Neural progenitor cell (in vitro differentiated cells): ENCODE results near the gene GNPTAB. TPM values are rescaled to one million over a fixed set of nuclear protein-coding genes. Genes with fewer than 3 reads are reported as not detected.

Experiments used
- DNase-seq: peaks from one replicate; pipeline ENCODE4 v3.0.0-alpha.2; 2016; ENCODE audit warnings: low spot score
- H2AFZ ChIP-seq: fragments of 200-600 bp; sonication (generic); replicated peaks from 2 replicates; pipeline ENCODE4 v1.6.1; 2016; ENCODE audit warnings: antibody characterized with exemption
- H3F3A ChIP-seq: fragments of 200-600 bp; sonication (generic); 2 replicates; pipeline ENCODE4 v1.6.1; 2016; ENCODE audit warnings: antibody characterized with exemption, low read depth
- H3K27ac ChIP-seq: fragments of 200-600 bp; sonication (generic); 2 replicates; pipeline ENCODE4 v1.5.1; 2016; ENCODE audit warnings: mild to moderate bottlenecking
- H3K27me3 ChIP-seq: fragments of 200-600 bp; sonication (generic); 2 replicates; pipeline ENCODE4 v1.6.1; 2016; ENCODE audit warnings: mild to moderate bottlenecking, moderate library complexity
- H3K36me3 ChIP-seq: fragments of 200-600 bp; sonication (generic); 2 replicates; pipeline ENCODE4 v1.5.1; 2016
- H3K4me1 ChIP-seq: fragments of 200-600 bp; sonication (generic); 2 replicates; pipeline ENCODE4 v1.6.1; 2016; ENCODE audit warnings: mixed run types
- H3K4me2 ChIP-seq: fragments of 200-600 bp; sonication (generic); 2 replicates; pipeline ENCODE4 v1.6.1; 2016
- H3K4me3 ChIP-seq: fragments of 200-600 bp; sonication (generic); 2 replicates; pipeline ENCODE4 v1.5.1; 2016
- H3K79me2 ChIP-seq: fragments of 200-600 bp; sonication (generic); 2 replicates; pipeline ENCODE4 v1.6.1; 2016; ENCODE audit warnings: low read depth
- H3K9ac ChIP-seq: fragments of 200-600 bp; sonication (generic); 2 replicates; pipeline ENCODE4 v1.6.1; 2016
- H3K9me3 ChIP-seq: fragments of 200-600 bp; sonication (generic); 2 replicates; pipeline ENCODE4 v1.5.1; 2016; ENCODE audit warnings: low read depth
- H4K20me1 ChIP-seq: fragments of 200-600 bp; sonication (generic); 2 replicates; pipeline ENCODE4 v1.6.1; 2016; ENCODE audit warnings: low read depth
- H3K27ac Mint-ChIP-seq: 3 replicates; pipeline ENCODE4 v1.8.0; 2021; ENCODE audit warnings: mixed read lengths
- H3K27me3 Mint-ChIP-seq: 2 replicates; pipeline ENCODE4 v1.8.0; 2022; ENCODE audit warnings: low read depth, mild to moderate bottlenecking, inconsistent platforms, moderate library complexity, mixed read lengths; ENCODE audit not compliant: insufficient read depth
- H3K36me3 Mint-ChIP-seq: 3 replicates; pipeline ENCODE4 v1.8.0; 2021; ENCODE audit warnings: mixed read lengths
- H3K4me1 Mint-ChIP-seq: 3 replicates; pipeline ENCODE4 v1.8.0; 2021; ENCODE audit warnings: mixed read lengths
- H3K4me3 Mint-ChIP-seq: 3 replicates; pipeline ENCODE4 v1.8.0; 2021; ENCODE audit warnings: mild to moderate bottlenecking, moderate library complexity, mixed read lengths
- H3K9me3 Mint-ChIP-seq: 3 replicates; pipeline ENCODE4 v1.8.0; 2020; ENCODE audit warnings: mixed read lengths
- EZH2 ChIP-seq: fragments of 200-600 bp; sonication (generic); IDR thresholded peaks from 2 replicates; pipeline ENCODE4 v1.6.1; 2017; ENCODE audit warnings: antibody characterized with exemption, mild to moderate bottlenecking, moderate library complexity
- EZH2phosphoT487 ChIP-seq: fragments of 200-600 bp; sonication (generic); IDR thresholded peaks from 2 replicates; pipeline ENCODE4 v1.6.1; 2017; ENCODE audit warnings: antibody characterized with exemption
- small RNA-seq: library from RNA; depleted of rRNA; stranded (forward); fragments of <200 nt; gene quantifications from one replicate; pipeline ENCODE3, GENCODE V24; 2015
- total RNA-seq: library from RNA; depleted of rRNA; stranded (reverse); fragments of >200 nt; gene quantifications from 2 replicates; pipeline ENCODE4 v1.2.3, GENCODE V29; 2015; ENCODE audit warnings: low replicate concordance
- TF ChIP-seq, protein P1 (sequence below): fragments of 200-600 bp; sonication (generic); IDR thresholded peaks from 2 replicates; pipeline ENCODE4 v1.5.1; 2017; ENCODE audit warnings: antibody characterized with exemption, mild to moderate bottlenecking

Gene GNPTAB
- total RNA-seq, 1 donor from 2014 or later: 24.0 TPM

DNA sequence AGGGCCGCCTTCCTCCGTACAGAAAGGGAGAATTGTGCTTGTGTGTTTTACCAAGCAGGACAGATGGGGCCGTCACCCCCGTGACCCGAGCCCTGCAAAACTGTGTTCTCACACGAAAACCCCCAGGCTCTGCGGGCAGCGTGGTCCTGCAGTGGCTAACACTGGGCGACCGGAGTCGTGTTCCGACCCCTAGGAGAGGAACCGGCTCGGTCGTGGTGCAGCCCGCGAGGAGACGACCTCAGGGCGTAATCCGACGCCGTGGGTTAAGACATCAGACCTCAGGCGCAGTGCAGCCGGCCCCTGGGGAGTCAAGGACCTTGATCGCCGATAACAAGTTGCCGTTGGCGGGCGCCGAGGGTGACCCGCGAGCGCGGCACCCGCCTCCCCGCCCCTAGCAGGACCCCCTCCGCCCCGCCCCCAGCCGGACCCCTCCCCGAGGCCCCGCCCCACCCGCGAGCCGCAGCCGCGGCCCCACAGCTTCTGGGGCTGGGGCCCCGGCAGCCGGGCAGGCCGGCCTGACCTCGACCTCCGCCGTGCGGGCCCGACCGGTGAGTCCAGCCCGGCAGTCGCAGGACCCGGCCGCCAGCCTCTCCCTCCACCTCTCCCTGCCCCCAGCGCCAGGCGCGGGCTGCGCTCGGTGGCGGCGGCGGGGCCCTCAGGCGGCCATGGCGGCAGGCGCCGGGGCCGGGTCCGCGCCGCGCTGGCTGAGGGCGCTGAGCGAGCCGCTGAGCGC, 133.4 kb downstream of the GNPTAB start, which contains the start of gene CHPT1:
Gene CHPT1, plus strand, starts transcription at position 444 of the 733 bp plus-strand sequence. Its CDS starts 222 bp downstream, at position 666.
- H3K9me3 Mint-ChIP-seq: no peaks in the 10 kb centered on the region
- Histone ChIP-seq H3K27me3 (peaks cover 42% of the 10 kb centered on the region), H3K4me1 (no peaks in the 10 kb centered on the region), H3K9ac (peak within 1 kb of the TSS; percentile 39), H3K9me3 (no peaks in the 10 kb centered on the region), H3K4me3 (peak within 1 kb of the TSS; percentile 83), H3K27ac (no peak within 1 kb of the TSS), H2AFZ (peak within 1 kb of the TSS; percentile 93), H3K36me3 (no peaks in the 10 kb centered on the region), H3K4me2 (peak within 1 kb of the TSS; percentile 97), H3K79me2 (no peaks in the 10 kb centered on the region), H4K20me1 (peaks cover 3% of the 10 kb centered on the region), H3F3A (no peaks in the 10 kb centered on the region)
- peaks cover 10% of the 10 kb centered on the region for H3K27me3 Mint-ChIP-seq
- peak within 1 kb of the TSS; percentile 94 for H3K4me3 Mint-ChIP-seq
- H3K36me3 Mint-ChIP-seq: no peaks in the 10 kb centered on the region
- H3K4me1 Mint-ChIP-seq: peaks cover 16% of the 10 kb centered on the region
- DNase-seq: peak; percentile 87
- H3K27ac Mint-ChIP-seq: peak within 1 kb of the TSS; percentile 53
- TF ChIP-seq EZH2 (no peak), EZH2phosphoT487 (no peak)
- TF ChIP-seq, protein P1, sequence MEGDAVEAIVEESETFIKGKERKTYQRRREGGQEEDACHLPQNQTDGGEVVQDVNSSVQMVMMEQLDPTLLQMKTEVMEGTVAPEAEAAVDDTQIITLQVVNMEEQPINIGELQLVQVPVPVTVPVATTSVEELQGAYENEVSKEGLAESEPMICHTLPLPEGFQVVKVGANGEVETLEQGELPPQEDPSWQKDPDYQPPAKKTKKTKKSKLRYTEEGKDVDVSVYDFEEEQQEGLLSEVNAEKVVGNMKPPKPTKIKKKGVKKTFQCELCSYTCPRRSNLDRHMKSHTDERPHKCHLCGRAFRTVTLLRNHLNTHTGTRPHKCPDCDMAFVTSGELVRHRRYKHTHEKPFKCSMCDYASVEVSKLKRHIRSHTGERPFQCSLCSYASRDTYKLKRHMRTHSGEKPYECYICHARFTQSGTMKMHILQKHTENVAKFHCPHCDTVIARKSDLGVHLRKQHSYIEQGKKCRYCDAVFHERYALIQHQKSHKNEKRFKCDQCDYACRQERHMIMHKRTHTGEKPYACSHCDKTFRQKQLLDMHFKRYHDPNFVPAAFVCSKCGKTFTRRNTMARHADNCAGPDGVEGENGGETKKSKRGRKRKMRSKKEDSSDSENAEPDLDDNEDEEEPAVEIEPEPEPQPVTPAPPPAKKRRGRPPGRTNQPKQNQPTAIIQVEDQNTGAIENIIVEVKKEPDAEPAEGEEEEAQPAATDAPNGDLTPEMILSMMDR: no peak

DNA sequence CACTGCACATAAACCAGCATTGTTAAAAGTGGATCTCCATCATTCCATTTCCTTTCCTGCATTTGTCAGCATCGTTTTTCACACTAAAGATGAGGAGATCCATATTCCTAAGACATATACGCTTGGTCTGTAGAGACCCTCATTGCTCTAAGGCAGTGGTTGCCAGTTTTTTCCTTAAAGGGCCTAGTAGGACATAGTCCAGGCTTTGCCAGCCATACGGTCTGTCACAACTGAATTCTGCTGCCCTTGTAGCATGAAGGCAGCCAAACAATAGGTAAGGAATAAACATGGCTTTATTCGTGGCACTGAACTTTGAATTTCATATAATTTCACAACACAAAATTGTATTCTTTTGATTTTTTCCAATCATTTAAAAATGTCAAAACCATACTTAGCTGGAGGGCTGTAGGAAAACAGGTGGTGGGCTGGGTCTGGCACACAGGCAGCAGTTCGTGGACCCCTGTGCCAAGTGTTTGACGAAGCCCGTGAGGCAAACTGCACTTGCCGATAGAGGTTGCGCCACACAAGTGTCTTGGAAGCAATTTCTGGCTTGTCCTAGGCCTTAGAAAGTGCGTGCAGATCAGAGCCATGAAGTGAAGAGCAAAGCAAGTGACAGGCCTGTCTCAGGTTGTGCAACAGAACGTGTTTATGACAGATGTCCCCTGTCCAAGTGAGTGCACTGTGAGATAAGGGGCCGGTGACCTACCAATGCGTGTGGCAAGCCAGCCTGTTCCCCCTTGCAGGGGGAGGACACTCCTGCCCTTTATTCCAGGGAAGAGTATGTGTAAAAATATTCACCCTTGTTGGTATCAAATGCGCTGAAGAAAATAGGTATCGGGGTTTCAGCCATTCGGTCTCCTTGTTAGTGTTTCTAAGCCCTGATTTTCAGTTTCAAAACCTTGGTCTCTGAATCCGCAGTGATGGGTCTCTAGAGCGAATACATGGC, 134.2 kb downstream of the GNPTAB start:
- peak overlapping the region; percentile 97 for H3K4me2 ChIP-seq
- Mint-ChIP-seq H3K9me3 (no peaks in the 10 kb centered on the region), H3K4me3 (peak overlapping the region; percentile 92), H3K4me1 (peaks cover 16% of the 10 kb centered on the region), H3K27ac (peak overlapping the region; percentile 53), H3K27me3 (peaks cover 10% of the 10 kb centered on the region), H3K36me3 (no peaks in the 10 kb centered on the region)
- peaks cover 42% of the 10 kb centered on the region for H3K27me3 ChIP-seq
- H3K4me3 ChIP-seq: peak overlapping the region; percentile 83
- TF ChIP-seq EZH2phosphoT487: no peak
- TF ChIP-seq EZH2: peak; percentile 31
- TF ChIP-seq, protein P1: no peak
- H3K36me3 ChIP-seq: no peaks in the 10 kb centered on the region
- no peaks in the 10 kb centered on the region for H3K9me3 ChIP-seq
- H3K9ac ChIP-seq: no peak overlapping the region
- H3K79me2 ChIP-seq: no peaks in the 10 kb centered on the region
- peak overlapping the region; percentile 89 for H2AFZ ChIP-seq
- DNase-seq: no peak
- H3F3A ChIP-seq: no peaks in the 10 kb centered on the region
- H4K20me1 ChIP-seq: no peaks in the 10 kb centered on the region
- no peaks in the 10 kb centered on the region for H3K4me1 ChIP-seq
- H3K27ac ChIP-seq: no peak overlapping the region

DNA sequence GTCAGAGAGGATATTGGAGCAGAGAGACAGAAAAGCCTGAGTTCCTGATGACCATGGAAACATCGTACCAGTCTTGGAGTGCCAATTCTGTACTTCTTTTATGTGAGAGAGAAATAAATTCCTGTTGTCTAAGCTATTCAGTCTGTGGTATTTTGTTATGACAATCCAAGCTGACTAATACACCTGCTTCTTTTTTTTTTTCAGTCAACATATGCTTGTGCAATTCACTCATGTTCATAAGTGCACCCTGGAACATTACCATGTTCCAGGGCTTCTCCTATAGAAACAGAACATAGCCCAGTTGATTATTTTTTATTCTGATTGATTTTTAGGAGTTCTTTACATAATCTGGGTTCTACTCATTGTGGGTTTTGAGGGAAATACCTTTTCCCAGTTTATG, 135.1 kb downstream of the GNPTAB start:
- Histone ChIP-seq H3K9me3 (no peaks in the 10 kb centered on the region), H3K27ac (no peak overlapping the region), H2AFZ (no peak overlapping the region), H3K36me3 (no peaks in the 10 kb centered on the region), H3K4me1 (no peaks in the 10 kb centered on the region), H3K4me3 (no peak overlapping the region), H3K27me3 (peaks cover 42% of the 10 kb centered on the region), H4K20me1 (no peaks in the 10 kb centered on the region), H3K9ac (no peak overlapping the region), H3K4me2 (no peak overlapping the region), H3F3A (no peaks in the 10 kb centered on the region), H3K79me2 (no peaks in the 10 kb centered on the region)
- no peak overlapping the region for H3K27ac Mint-ChIP-seq
- no peaks in the 10 kb centered on the region for H3K9me3 Mint-ChIP-seq
- H3K4me3 Mint-ChIP-seq: peak overlapping the region; percentile 8
- no peak for DNase-seq
- TF ChIP-seq EZH2phosphoT487: no peak
- TF ChIP-seq, protein P1: no peak
- no peak for TF ChIP-seq EZH2
- peaks cover 10% of the 10 kb centered on the region for H3K27me3 Mint-ChIP-seq
- peaks cover 16% of the 10 kb centered on the region for H3K4me1 Mint-ChIP-seq
- no peaks in the 10 kb centered on the region for H3K36me3 Mint-ChIP-seq

Small RNA genes within 50 kb of the gene (small RNA-seq; reads per million reads assigned to genes)
- gene RNA5SP368 (not detected), gene RNA5SP369 (not detected), gene RNU6-101P (not detected), gene RNU6-1183P (not detected), gene RNU6-172P (not detected), gene RNY1P16 (not detected)

Other genes starting within 250 kb of the GNPTAB start
- not detected in 2 replicates for gene MYBPC1, start 236.0 kb downstream of the GNPTAB start, total RNA-seq
- 6.5 and 12.7 TPM in 2 replicates for gene CHPT1, start 133.3 kb downstream of the GNPTAB start, total RNA-seq
- gene SYCP3, start 91.5 kb downstream of the GNPTAB start, total RNA-seq: 0.03 and 0.04 TPM in 2 replicates
- gene DRAM1, start 46.6 kb upstream of the GNPTAB start, total RNA-seq: 1.2 and 1.3 TPM in 2 replicates
- gene WASHC3, start 231.0 kb upstream of the GNPTAB start, total RNA-seq: 28.5 and 35.9 TPM in 2 replicates